Stimulated activated CD8-positive, alpha-beta memory T cell treated with anti-CD3 and anti-CD28 coated beads, Interleukin-7, amount 100 ng/mL, for 24 hours (primary cell): ENCODE data around the gene CUTA.
A peak's percentile ranks its signal among the peaks of the same experiment; 100 is the strongest.

ENCODE experiments used
- DNase-seq: peaks from one replicate; pipeline ENCODE4 v3.0.0-alpha.2; 2020; ENCODE audit warnings: low read depth

The CUTA gene, protein sequence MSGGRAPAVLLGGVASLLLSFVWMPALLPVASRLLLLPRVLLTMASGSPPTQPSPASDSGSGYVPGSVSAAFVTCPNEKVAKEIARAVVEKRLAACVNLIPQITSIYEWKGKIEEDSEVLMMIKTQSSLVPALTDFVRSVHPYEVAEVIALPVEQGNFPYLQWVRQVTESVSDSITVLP

DNA sequence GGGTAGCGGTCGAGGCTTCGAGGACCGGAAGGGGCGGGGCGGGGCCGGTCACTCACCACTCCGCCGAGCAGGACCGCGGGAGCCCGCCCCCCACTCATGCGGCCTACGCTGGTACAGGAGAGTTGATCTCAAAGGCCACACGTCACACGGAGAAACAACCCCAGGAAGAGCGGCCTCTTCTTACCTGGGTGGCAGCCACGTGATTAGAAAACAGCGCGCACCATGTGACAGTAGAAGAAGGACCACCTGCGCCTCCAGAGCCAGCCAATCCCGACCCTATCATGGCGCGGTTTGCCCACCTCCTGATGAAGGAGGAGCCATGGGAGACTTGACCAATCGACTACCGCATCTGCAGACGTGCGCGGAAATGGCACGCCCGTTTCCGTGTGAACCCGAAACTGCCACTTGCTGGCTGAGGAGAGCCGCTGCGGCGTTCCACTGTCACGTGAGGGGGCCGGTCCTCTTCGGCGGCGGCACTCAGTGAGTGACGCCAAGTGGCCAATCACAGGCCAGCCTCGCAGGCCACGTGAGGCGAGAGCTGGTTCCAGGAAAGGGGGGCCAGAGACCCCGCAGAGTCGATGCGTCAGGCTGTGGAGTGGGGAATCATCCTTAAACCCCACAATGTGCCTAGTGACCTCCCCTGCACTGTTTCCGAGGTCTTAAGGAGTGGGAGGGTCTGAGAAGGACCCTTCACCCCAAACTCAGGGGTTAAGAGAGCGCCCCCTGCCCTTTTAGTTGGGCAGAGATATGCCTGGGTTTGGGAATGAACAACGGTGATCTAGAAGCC lies at the start of gene CUTA:
TSS of gene CUTA (minus strand) at position 205 of the 787 bp plus-strand sequence. CDS start at position 98, 107 bp downstream.
- peak; percentile 94 for DNase-seq

DNA sequence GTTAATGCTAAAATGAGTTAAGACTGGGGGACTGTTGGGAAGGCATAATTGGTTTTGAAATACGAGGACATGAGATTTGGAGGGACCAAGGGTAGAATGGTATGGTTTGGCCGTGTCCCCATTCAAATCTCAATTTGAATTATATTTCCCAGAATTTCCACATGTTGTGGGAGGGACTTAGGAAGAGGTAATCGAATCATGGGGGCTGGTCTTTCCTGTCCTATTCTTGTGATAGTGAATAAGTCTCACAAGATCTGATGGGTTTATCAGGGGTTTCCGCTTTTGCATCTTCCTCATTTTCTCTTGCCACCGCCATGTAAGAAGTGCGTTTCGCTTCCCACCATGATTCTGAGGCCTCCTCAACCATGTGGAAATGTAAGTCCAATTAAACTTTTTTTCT lies 49.2 kb upstream of the CUTA start:
- DNase-seq = no peak

DNA sequence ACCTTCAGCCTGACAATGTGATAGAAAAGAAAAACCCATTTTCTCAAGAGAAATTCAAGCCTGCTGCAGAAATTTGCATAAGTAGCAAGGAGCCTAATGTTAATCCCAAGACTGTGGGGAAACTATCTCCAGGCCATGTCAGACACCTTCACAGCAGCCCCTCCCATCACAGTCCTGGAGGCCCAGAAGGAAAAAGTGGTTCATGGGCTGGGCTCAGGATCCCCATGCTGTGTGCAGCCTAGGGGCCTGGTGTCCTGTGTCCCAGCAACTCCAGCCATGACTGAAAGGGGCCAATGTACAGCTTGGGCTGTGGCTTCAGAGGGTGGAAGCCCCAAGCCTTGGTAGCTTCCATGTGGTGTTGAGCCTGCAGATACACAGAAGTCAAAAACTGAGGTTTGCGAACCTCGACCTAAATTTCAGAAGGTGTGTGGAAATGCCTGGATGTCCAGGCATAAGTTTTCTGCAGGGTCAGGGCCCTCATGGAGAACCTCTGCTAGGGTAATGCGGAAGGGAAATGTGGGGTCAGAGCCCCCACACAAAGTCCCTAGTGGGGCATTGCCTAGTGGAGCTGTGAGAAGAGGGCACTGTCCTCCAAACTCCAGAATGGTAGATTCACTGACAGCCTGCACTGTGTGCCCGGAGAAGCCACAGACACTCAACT lies 48.3 kb upstream of the CUTA start:
- DNase-seq = no peak

DNA sequence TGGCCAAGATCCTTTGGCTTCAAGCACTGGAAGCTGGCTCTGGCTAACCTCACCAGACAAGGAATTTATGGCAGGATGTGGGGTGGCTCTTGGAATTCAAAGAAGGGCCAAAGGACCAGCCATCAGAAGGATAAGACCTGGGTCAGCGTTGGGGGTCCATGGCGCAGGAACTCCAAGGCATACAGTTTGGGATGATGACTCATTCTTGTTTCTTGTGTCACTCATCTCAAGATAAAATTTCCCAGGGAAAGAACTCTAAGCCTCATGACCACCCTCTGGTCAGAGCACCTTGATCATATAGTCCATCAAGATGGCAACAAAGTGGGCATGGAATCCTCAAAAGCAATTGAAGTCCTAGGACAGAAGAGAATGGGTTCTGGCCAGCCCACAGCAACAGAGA lies 41.3 kb upstream of the CUTA start:
- DNase-seq = no peak

DNA sequence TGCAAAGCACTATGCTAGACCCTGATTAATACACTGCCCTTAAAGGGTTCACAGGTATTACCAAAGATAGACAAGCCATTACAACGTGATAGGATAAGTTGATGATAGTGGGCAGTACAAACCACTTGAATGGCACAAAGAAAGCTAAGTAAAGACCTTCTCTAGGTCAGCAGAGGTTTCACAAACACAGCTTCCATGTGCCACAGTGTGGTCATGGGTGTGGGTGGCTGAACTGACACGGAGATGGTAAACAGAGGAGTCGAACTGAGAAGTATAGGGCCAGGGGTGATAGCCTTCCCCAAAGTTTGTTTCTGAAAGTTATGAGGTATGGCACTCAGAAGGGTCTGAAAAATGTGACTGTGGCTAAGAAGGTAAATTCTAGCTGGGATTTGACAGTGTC lies 40.8 kb upstream of the CUTA start:
- DNase-seq = no peak

DNA sequence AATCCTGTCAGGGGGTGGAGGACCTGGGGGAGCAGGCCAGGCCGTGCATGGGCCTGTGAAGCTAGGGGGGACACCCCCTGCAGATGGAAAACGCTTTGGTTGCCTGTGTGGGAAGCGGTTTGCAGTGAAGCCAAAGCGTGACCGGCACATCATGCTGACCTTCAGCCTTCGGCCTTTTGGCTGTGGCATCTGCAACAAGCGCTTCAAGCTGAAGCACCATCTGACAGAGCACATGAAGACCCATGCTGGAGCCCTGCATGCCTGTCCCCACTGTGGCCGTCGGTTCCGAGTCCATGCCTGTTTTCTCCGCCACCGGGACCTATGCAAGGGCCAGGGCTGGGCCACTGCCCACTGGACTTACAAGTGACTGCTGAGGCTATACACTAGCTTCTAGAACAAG lies 38.2 kb upstream of the CUTA start:
- no peak for DNase-seq

DNA sequence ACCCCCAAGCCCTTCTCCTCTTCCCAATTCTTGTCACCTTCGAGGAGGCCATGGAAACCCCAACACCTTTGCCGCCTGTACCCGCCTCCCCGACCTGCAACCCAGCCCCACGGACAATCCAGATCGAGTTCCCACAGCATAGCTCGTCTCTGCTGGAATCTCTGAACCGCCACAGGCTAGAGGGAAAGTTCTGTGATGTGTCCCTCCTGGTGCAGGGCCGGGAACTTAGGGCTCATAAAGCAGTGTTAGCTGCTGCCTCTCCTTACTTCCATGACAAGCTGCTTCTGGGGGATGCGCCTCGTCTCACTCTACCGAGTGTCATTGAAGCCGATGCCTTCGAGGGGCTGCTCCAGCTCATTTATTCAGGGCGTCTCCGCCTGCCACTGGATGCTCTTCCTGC lies 37.1 kb upstream of the CUTA start:
- no peak for DNase-seq

DNA sequence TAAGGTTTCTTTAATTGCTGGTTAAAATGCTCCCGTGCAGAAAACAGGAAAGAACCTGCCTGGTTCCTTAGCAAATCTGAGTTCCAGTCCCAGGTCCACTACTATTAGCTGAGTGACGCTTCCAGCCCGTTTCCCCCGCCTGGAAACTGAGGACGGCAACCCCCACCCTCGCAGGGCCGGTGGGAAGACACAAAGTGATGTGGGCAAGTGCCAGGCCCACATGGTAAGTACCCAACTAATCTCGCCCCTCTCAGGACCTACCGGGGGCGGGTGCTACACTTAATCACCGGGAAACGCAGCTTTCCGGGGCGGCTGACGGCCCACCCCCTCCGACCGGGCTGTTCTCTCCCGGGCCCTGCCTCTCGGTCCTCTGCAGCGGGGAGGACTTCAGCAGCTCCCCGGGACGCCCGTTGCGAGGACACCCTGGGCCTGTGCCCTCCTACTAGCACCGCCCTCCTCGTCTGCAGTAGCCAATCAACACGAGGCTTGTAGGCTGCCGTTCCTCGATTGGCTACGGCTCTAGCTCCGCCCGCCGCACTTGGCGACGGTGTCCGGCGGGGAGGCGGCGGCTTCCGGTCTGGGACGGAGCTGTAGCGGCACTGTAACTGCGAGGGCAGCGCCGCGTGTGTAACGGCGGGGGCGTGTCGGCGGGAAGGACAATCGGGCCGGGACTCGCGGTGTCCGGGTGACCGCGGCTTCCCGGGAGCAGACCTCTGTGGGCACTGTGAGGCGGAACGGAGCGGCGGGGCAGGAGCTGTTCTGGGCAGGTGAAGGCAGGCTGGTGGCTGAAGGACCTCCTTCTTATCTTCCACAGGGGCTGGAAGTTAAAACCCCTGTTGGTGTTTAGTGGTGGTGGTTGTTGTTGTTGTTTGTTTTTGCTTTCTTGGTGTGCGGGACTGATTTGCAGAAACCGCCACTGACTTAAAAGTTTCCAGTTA lies 36.4 kb upstream of the CUTA start, which contains the start of gene ZBTB9:
TSS of gene ZBTB9 (plus strand) at position 568 of the 938 bp plus-strand sequence. CDS start 525 bp downstream, outside the sequence.
- DNase-seq = peak; percentile 81

DNA sequence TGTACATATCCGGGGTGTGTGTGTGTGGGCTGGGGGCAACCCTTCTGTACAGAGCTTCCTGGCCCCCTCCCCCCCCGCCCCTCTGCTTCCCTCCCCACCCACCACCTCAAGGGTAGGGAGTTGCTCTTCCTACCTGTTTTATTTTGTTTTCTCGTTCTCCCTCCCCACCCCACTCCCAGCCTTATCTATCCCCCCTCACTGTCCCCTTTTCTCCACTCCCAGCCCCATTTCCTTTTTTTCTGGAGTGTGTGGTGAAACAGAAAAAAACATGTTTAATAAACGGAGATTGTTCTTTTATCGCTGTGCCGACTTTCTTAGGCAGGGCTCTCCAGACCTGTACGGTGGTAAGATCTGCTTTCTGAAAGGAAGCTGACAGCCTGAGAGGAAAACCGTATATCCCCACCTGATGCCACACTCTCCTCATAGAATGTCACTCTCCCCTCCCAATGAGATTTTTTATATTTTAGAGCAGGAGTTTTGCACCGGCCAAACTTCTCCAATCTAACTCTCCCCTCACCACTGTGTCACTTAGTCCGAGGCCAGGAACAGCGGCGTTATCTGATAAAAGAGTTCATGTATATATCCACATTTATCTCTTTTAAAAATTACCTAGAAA lies 35.6 kb upstream of the CUTA start:
- DNase-seq = no peak

DNA sequence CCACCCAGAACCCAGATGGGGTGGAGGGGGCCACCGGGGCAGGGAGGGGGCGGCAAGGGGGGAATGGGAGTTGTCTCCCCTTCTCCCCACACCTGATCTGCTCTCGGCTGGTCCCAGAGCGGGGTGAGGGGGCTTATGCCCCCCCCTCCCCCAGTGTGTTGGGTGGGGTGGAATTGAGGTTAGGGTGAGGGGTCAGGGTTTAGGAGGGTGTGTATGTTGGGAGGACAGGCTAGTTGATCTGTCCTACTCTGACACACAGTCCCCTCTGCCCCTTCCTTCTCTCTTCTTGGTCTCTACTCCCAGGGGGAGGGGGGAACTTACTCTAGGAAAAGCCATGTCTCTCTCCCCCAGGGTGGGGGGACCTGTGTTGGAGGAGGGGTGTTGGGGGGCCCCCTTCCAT lies 34.6 kb upstream of the CUTA start:
- DNase-seq = no peak

DNA sequence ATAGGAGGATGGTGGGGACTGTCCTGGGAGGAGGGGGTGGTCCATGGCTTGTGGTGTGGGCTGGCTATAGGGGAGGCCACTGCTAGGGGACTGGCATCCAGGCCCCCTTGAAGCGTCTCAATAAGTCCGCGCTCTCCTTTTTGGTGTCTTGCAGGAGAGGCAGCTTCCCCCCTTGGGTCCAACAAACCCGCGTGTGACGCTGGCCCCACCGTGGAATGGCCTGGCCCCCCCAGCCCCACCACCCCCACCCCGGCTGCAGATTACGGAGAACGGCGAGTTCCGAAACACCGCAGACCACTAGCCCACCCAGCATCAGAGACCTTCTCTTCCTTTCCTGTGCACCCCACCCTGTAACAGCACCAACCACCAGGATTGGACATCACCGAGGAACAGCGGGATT lies 33.7 kb upstream of the CUTA start:
- no peak for DNase-seq

DNA sequence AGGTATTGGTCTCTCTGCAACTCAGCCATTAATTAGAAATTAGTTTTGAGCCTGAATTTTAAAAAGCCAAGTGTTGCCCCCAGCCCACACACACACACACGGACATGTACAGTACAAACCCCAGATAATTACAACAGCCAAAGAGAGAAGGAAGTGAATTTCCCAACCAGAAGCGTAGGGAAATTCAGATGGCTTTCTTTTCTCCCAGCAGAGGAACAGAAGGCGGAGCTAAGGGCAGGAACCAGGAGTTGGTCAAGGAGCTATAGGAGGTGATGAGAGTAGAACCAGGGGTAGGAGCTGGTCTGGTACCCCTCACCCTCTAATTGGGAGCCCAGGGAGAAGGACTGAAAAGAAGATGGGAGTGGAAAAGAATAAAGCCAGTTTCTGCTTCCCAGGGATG lies 32.5 kb upstream of the CUTA start:
- DNase-seq = no peak

DNA sequence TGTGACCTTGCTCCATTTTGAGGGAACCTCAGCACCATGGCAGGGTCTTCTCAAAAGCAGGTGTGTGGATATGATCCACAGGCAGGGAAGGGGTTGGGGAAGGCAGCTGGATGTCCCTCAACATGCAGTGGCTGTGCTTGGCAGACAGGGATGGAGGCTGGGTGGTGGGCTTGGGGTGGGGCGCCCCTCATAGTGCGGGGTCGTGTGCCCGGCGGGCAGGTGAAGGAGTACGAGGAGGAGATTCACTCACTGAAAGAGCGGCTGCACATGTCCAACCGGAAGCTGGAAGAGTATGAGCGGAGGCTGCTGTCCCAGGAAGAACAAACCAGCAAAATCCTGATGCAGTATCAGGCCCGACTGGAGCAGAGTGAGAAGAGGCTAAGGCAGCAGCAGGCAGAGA lies 28.4 kb upstream of the CUTA start:
- DNase-seq = no peak

DNA sequence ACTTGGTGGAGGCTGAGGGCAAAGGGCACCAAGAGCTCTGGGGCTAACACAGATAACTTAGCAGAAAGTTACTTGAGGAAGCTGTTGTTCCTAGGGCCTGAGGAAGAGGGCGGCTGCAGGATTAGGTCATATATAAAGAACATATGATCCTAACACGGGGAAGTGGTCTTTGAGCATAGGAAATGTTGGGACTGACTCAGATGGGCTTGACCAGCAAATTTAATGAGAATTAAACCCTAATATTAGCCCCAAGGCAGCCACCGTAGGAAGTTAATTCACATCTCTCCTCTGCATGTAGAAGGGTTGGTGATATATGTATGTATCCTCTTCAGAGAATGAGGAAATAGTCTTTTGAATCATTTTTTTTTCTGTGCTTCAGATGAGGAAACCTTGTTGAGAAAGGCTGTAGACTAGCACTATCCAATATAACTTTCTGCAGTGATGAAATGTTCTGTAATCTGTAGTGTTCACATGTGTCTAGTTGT lies 27.3 kb upstream of the CUTA start:
- no peak for DNase-seq

DNA sequence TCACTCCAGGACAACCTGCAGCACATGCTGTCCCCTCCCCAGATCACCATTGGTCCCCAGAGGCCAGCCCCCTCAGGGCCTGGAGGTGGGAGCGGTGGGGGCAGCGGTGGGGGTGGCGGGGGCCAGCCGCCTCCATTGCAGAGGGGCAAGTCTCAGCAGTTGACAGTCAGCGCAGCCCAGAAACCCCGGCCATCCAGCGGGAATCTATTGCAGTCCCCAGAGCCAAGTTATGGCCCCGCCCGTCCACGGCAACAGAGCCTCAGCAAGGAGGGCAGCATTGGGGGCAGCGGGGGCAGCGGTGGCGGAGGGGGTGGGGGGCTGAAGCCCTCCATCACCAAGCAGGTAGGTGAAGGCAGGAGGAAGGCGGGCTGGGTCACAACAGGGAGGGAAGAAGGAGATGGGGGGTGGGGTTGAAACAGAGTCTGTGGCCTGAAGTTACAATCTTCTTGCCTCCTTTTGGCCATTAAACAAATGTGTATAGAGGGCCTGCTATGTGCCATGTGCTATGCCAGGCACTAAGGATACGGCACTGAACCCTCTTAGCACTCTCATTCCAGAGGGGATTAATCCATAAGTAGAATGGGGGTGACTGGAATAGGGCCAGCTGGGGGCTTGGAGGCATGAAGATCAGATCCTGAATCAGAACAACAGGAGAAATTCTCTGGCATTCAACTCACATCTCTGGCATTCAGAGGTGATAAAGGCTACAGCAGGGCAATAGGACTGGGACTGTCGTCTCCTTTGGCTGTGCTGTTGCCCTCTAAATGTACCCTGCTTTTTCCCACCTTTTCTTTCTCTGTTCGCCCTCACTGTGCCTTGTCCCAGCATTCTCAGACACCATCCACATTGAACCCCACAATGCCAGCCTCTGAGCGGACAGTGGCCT lies 26.0 kb upstream of the CUTA start:
- no peak for DNase-seq

DNA sequence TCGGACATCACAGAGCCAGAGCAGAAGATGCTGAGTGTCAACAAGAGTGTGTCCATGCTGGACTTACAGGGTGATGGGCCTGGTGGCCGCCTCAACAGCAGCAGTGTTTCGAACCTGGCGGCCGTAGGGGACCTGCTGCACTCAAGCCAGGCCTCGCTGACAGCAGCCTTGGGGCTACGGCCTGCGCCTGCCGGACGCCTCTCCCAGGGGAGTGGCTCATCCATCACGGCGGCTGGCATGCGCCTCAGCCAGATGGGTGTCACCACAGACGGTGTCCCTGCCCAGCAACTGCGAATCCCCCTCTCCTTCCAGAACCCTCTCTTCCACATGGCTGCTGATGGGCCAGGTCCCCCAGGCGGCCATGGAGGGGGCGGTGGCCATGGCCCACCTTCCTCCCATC lies 25.1 kb upstream of the CUTA start:
- DNase-seq = no peak

DNA sequence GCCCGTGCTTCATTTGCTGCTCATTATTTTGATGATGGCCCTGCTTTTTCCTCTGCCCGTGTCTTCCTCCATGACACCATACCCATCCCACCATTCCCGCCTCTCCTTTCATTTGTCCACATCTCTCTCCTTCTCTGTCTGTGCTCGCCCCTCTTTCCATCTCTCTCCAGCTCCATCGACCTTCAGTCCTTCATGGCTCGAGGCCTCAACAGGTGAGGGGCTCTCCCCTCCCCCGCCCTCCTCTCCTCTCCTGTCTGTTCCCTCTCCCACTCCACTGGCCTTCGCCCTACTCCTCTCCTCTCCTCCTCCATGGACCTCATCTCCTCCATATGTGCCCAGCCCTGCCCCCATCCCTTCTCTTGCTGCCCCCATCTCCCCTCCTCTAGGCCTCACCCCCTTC lies 24.4 kb upstream of the CUTA start:
- no peak for DNase-seq

DNA sequence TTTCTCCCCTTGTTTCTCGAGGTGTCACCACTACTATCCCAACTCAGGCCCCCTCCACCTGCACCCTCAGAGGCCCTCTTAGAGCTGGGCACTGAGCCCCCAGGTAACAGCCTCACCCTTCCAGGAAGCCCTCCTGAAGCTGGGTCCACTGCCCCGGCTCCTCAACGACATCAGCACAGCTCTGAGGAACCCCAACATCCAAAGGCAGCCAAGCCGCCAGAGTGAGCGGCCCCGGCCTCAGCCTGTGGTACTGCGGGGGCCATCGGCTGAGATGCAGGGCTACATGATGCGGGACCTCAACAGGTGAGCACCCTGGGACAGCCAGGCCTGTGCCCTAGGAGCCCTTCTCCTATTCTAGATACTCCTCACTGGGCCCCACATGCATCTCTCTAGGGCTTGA lies 23.6 kb upstream of the CUTA start:
- DNase-seq = no peak

DNA sequence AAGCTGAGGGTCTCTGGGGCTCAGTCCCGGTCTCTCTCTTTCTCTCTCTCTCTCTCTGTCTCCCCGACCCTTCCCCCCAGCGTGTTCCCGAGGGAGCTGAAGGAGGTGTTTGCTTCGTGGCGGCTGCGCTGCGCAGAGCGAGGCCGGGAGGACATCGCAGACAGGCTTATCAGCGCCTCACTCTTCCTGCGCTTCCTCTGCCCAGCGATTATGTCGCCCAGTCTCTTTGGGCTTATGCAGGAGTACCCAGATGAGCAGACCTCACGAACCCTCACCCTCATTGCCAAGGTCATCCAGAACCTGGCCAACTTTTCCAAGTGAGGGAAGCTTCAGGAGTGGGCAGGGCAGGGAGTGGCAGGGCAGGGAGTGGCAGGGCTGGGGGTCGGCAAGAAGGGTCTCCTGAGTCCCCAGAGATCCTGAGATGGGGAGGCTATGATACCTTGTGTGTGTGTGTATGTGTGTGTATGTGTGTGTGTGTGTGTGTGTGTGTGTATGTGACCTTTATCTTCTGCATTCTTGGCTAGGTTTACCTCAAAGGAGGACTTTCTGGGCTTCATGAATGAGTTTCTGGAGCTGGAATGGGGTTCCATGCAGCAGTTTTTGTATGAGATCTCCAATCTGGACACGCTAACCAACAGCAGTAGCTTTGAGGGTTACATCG lies 22.9 kb upstream of the CUTA start:
- no peak for DNase-seq
